NCI-H2081 treated with DMSO at 0.1 percent for 48 hours (cell line): Measurements from ENCODE around the gene PEAK1.

Source experiments
- DNase-seq: peaks from one replicate; lab custom pipeline; 2025; lab: John Stamatoyannopoulos, UW

Gene PEAK1

GRCh38 chr15:77126529-77127326 is 293.2 kb downstream of the PEAK1 start:
- no peak for DNase-seq

- no peak for DNase-seq
Measured at GRCh38 chr15:77123854-77124253, 296.1 kb downstream of the PEAK1 start.

GRCh38 chr15:77122576-77122975 is 297.3 kb downstream of the PEAK1 start:
- DNase-seq = no peak

GRCh38 chr15:77121599-77121998 is 298.3 kb downstream of the PEAK1 start:
- no peak for DNase-seq

GRCh38 chr15:77120576-77120975 is 299.3 kb downstream of the PEAK1 start:
- DNase-seq = no peak

GRCh38 chr15:77119446-77119845 is 300.5 kb downstream of the PEAK1 start:
- no peak for DNase-seq

- DNase-seq = peak; percentile 17
Measured at GRCh38 chr15:77118882-77119321, 301.0 kb downstream of the PEAK1 start.

- DNase-seq = no peak
Measured at GRCh38 chr15:77115179-77115578, 304.7 kb downstream of the PEAK1 start.

- DNase-seq = no peak
Measured at GRCh38 chr15:77112838-77113504, 306.9 kb downstream of the PEAK1 start.

- DNase-seq = no peak
Measured at GRCh38 chr15:77111789-77112188, 308.1 kb downstream of the PEAK1 start.

- DNase-seq = no peak
Measured at GRCh38 chr15:77107531-77108355, 312.2 kb downstream of the PEAK1 start.

- DNase-seq = no peak
Measured at GRCh38 chr15:77107068-77107467, 312.8 kb downstream of the PEAK1 start.

GRCh38 chr15:77104155-77104554 is 315.7 kb downstream of the PEAK1 start:
- DNase-seq = no peak

- no peak for DNase-seq
Measured at GRCh38 chr15:77099741-77100463, 320.0 kb downstream of the PEAK1 start.

- no peak for DNase-seq
Measured at GRCh38 chr15:77098572-77098971, 321.3 kb downstream of the PEAK1 start.

- DNase-seq = no peak
Measured at GRCh38 chr15:77097921-77098320, 322.0 kb downstream of the PEAK1 start.

- DNase-seq = no peak
Measured at GRCh38 chr15:77097248-77097721, 322.6 kb downstream of the PEAK1 start.

GRCh38 chr15:77096541-77096940 is 323.4 kb downstream of the PEAK1 start:
- no peak for DNase-seq

GRCh38 chr15:77096138-77096537 is 323.8 kb downstream of the PEAK1 start:
- no peak for DNase-seq

- DNase-seq = no peak
Measured at GRCh38 chr15:77094397-77095030, 325.4 kb downstream of the PEAK1 start.

GRCh38 chr15:77093436-77093835 is 326.5 kb downstream of the PEAK1 start:
- DNase-seq = no peak
